OCI-M2 (cell line): ENCODE data around the gene BROX.
A peak's percentile ranks its signal among the peaks of the same experiment; 100 is the strongest.
"Not testable (repeated sequence)": the region's sequence is repeated elsewhere in the genome, so short reads cannot be mapped to it uniquely, and the experiment has no call there.

Experiments used
- DNase-seq: peaks from one replicate; lab custom pipeline; 2025; ENCODE audit not compliant: unreplicated experiment; lab: John Stamatoyannopoulos, UW

BROX gene

GRCh38 chr1:222712253-222713090, at the start of gene BROX, which contains the start of gene AIDA:
Gene BROX, plus strand, starts transcription at chr1:222712564. Its CDS starts 3,136 bp downstream, at chr1:222715700.
Gene AIDA, minus strand, starts transcription at chr1:222712491. Its CDS starts 174 bp downstream, at chr1:222712317.
- DNase-seq: peak; percentile 28

GRCh38 chr1:222663431-222663934, 48.9 kb upstream of the BROX start:
- DNase-seq: no peak

GRCh38 chr1:222665964-222666363, 46.4 kb upstream of the BROX start:
- DNase-seq: no peak

- DNase-seq: not testable (repeated sequence)
Measured at GRCh38 chr1:222668184-222668583, 44.2 kb upstream of the BROX start.

- not testable (repeated sequence) for DNase-seq
Measured at GRCh38 chr1:222669107-222669506, 43.3 kb upstream of the BROX start.

GRCh38 chr1:222670110-222670509, 42.3 kb upstream of the BROX start:
- no peak for DNase-seq

GRCh38 chr1:222680080-222680479, 32.3 kb upstream of the BROX start:
- no peak for DNase-seq

GRCh38 chr1:222691016-222691415, 21.3 kb upstream of the BROX start:
- no peak for DNase-seq

- no peak for DNase-seq
Measured at GRCh38 chr1:222694927-222695326, 17.4 kb upstream of the BROX start.

- no peak for DNase-seq
Measured at GRCh38 chr1:222696741-222697140, 15.6 kb upstream of the BROX start.

- no peak for DNase-seq
Measured at GRCh38 chr1:222697203-222697602, 15.2 kb upstream of the BROX start.

- DNase-seq: no peak
Measured at GRCh38 chr1:222697826-222698225, 14.5 kb upstream of the BROX start.

GRCh38 chr1:222702210-222702609, 10.2 kb upstream of the BROX start:
- no peak for DNase-seq

- DNase-seq: no peak
Measured at GRCh38 chr1:222704260-222704659, 8.1 kb upstream of the BROX start.

- DNase-seq: no peak
Measured at GRCh38 chr1:222706815-222707214, 5.5 kb upstream of the BROX start.

- no peak for DNase-seq
Measured at GRCh38 chr1:222709700-222710153, 2.6 kb upstream of the BROX start.

GRCh38 chr1:222711319-222712252, 778 bp upstream of the BROX start:
- DNase-seq: no peak

- DNase-seq: peak; percentile 43
Measured at GRCh38 chr1:222713091-222713961, 962 bp downstream of the BROX start.

- no peak for DNase-seq
Measured at GRCh38 chr1:222716393-222716792, 4.0 kb downstream of the BROX start.

GRCh38 chr1:222728746-222729145, 16.4 kb downstream of the BROX start:
- DNase-seq: no peak
